Stimulated activated naive CD8-positive, alpha-beta T cell treated with anti-CD3 and anti-CD28 coated beads, Interleukin-15, amount 100 ng/mL, for 72 hours (primary cell): ENCODE results near the gene PLEKHA1.

Experiments used
- ATAC-seq: fragments of 150-1000 bp; cut with Tn5 transposase; 2 replicates; pipeline ENCODE4 v1.10.0; 2021; ENCODE audit warnings: mild to moderate bottlenecking, moderate library complexity
- DNase-seq, 2 donors: peaks; one replicate each; pipeline ENCODE4 v3.0.0; 2021 to 2022
- H3K27ac Mint-ChIP-seq, 2 donors: one replicate each; pipeline ENCODE4 v1.8.0; 2022; ENCODE audit warnings: mild to moderate bottlenecking in 2 of 2, mixed read lengths in 2 of 2, moderate library complexity in 2 of 2
- H3K27me3 Mint-ChIP-seq: one replicate; pipeline ENCODE4 v1.8.0; 2022; ENCODE audit warnings: mixed read lengths
- H3K4me1 Mint-ChIP-seq: one replicate; pipeline ENCODE4 v1.8.0; 2022; ENCODE audit warnings: mild to moderate bottlenecking, mixed read lengths
- H3K4me3 Mint-ChIP-seq, 2 donors: one replicate each; pipeline ENCODE4 v1.8.0; 2022; ENCODE audit warnings: mild to moderate bottlenecking in 2 of 2, mixed read lengths in 2 of 2, moderate library complexity in 1 of 2
- H3K9me3 Mint-ChIP-seq, 2 donors: one replicate each; pipeline ENCODE4 v1.8.0; 2022; ENCODE audit warnings: mixed read lengths in 2 of 2

Gene PLEKHA1

GRCh38 chr10:122420624-122421007 is 46.1 kb downstream of the PLEKHA1 start:
- peaks cover 0 to 5% of the 10 kb centered on the region in 2 donors for H3K9me3 Mint-ChIP-seq
- H3K4me3 Mint-ChIP-seq, result peak overlapping the region; percentile 41 to 62
- H3K4me1 Mint-ChIP-seq, result peaks cover 67% of the 10 kb centered on the region
- DNase-seq (no peak), ATAC-seq (peak; percentile 29)
- H3K27ac Mint-ChIP-seq, result peak overlapping the region; percentile 14 to 82
- H3K27me3 Mint-ChIP-seq, result no peaks in the 10 kb centered on the region

- Mint-ChIP-seq H3K27me3 (no peaks in the 10 kb centered on the region), H3K9me3 (peaks cover 0 to 5% of the 10 kb centered on the region in 2 donors), H3K4me1 (peaks cover 66% of the 10 kb centered on the region), H3K27ac (peak overlapping the region; percentile 14 to 82), H3K4me3 (peak overlapping the region; percentile 41 to 62)
- peak; percentile 47 for ATAC-seq
- DNase-seq, result no peak
Measured at GRCh38 chr10:122421054-122421625, 46.6 kb downstream of the PLEKHA1 start.

- H3K9me3 Mint-ChIP-seq, result peaks cover 0 to 5% of the 10 kb centered on the region in 2 donors
- peaks cover 62% of the 10 kb centered on the region for H3K4me1 Mint-ChIP-seq
- ATAC-seq, result no peak
- H3K27ac Mint-ChIP-seq, result peak overlapping the region in 1 of 2 donors; percentile 37
- H3K27me3 Mint-ChIP-seq, result no peaks in the 10 kb centered on the region
- DNase-seq, result no peak
- H3K4me3 Mint-ChIP-seq, result peak overlapping the region; percentile 3 to 33
Measured at GRCh38 chr10:122421742-122422141, 47.2 kb downstream of the PLEKHA1 start.

DNA sequence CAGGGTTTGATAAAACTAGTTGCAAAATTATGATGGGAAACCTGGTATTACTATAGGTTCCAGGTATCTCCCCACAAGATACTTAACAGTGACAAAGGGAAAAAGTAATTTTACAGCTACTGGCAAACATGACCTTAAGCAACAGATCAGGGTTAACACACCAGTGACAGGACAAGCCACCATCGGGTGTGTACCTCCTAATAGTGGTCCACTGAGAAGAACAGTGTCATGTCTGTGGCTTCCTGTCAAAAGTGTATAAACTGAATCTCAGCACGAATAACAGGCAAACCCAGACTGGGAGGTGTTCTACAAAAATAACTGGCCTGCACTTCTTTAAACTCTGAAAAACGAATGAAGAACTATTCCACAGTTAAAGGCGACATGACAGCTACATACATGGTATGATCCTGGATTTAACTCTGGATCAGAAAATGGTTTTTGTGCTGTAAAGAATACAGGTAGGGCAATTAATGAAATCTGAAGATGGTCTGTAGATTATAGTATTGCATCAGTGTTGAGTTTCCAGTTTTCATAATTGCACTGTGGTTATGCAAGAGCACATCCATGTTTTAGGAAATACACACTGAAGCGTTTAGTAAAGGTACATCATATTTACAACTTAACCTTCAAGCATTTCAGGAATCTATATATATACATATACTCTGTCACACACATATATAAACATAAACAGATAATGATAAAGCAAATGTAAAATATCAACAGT is 47.9 kb downstream of the PLEKHA1 start:
- peak overlapping the region in 1 of 2 donors; percentile 80 for H3K27ac Mint-ChIP-seq
- no peaks in the 10 kb centered on the region for H3K9me3 Mint-ChIP-seq
- peaks cover 62% of the 10 kb centered on the region for H3K4me1 Mint-ChIP-seq
- H3K4me3 Mint-ChIP-seq, result peak overlapping the region in 1 of 2 donors; percentile 19
- ATAC-seq (peak; percentile 92), DNase-seq (peak in 1 of 2 donors; percentile 33)
- no peaks in the 10 kb centered on the region for H3K27me3 Mint-ChIP-seq

- ATAC-seq, result no peak
- Mint-ChIP-seq H3K27ac (no peak overlapping the region), H3K9me3 (no peaks in the 10 kb centered on the region), H3K4me3 (no peak overlapping the region), H3K4me1 (peaks cover 49% of the 10 kb centered on the region), H3K27me3 (no peaks in the 10 kb centered on the region)
- DNase-seq, result no peak
Measured at GRCh38 chr10:122424059-122424458, 49.6 kb downstream of the PLEKHA1 start.

DNA sequence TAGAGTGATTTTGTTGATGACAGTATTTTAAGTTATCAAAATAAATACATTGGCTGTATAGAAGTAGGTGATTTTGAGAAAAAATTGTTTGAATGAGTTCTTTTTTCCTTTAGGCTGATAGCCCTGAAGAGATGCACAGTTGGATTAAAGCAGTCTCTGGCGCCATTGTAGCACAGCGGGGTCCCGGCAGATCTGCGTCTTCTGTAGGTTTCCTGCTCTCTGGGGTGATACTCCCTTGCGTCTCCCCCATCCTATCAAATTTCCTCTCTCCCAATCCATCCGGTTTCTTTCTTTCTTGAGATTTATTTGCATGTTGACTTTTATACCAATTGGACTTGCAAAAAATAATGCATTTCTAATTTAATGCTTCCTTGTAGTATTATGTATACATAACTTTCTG is 52.3 kb downstream of the PLEKHA1 start:
- no peak overlapping the region for H3K27ac Mint-ChIP-seq
- no peaks in the 10 kb centered on the region for H3K9me3 Mint-ChIP-seq
- no peaks in the 10 kb centered on the region for H3K27me3 Mint-ChIP-seq
- DNase-seq (no peak), ATAC-seq (no peak)
- H3K4me3 Mint-ChIP-seq, result no peak overlapping the region
- H3K4me1 Mint-ChIP-seq, result peaks cover 23% of the 10 kb centered on the region

DNA sequence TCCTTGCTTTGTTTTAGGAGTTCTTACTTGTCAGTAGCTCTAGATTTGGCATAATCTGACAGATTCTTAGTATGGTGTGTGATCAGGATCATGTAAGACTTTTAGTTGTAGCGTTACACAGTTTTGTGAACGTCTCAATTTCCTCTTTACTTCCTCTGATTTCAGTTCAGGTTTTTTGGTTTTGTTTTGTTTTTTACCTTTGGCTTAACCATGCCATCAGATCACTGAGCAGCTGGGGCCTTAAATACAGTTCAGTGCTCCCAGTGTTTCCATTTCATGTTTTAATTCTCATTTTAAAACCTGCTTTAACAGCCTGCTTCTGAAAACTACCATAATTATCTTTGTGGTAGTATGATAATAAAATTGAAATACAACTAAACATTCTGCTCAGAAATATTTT is 52.8 kb downstream of the PLEKHA1 start:
- no peak overlapping the region for H3K4me3 Mint-ChIP-seq
- DNase-seq (no peak), ATAC-seq (no peak)
- peaks cover 19% of the 10 kb centered on the region for H3K4me1 Mint-ChIP-seq
- no peak overlapping the region for H3K27ac Mint-ChIP-seq
- H3K27me3 Mint-ChIP-seq, result no peaks in the 10 kb centered on the region
- no peaks in the 10 kb centered on the region for H3K9me3 Mint-ChIP-seq

- ATAC-seq (peak; percentile 53), DNase-seq (no peak)
- Mint-ChIP-seq H3K27ac (no peak overlapping the region), H3K4me3 (no peak overlapping the region), H3K27me3 (no peaks in the 10 kb centered on the region), H3K9me3 (peaks cover 0 to 2% of the 10 kb centered on the region in 2 donors), H3K4me1 (no peaks in the 10 kb centered on the region)
Measured at GRCh38 chr10:122435212-122435827, 60.8 kb downstream of the PLEKHA1 start.

DNA sequence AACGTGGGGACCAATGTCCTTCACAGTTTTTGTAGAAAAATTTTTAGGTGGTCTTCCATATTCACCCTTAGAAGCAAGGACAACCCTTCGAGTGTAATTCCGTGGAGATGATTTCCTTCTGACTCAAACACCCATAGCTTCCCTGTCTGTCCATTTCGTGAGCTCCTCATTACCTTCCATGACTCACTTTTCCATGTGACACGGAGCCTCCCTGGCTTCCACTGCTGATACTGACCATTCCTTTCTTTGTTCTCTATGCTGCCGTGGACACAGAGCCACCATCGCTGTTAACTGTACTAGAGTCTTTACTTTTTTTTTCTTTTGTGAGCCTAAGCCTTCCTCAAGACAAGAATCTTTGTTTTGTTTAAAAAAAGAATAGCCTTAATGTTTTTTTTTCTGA is 67.5 kb downstream of the PLEKHA1 start:
- no peak overlapping the region for H3K4me3 Mint-ChIP-seq
- ATAC-seq, result no peak

GRCh38 chr10:122445469-122445868 is 71.0 kb downstream of the PLEKHA1 start:
- no peak overlapping the region for H3K27ac Mint-ChIP-seq
- no peak for DNase-seq
- no peak overlapping the region for H3K4me3 Mint-ChIP-seq
- peaks cover 0 to 1% of the 10 kb centered on the region in 2 donors for H3K9me3 Mint-ChIP-seq
- no peaks in the 10 kb centered on the region for H3K4me1 Mint-ChIP-seq
- H3K27me3 Mint-ChIP-seq, result peaks cover 27% of the 10 kb centered on the region
- ATAC-seq, result no peak

More for the DNA sequence above, 67.5 kb downstream of the PLEKHA1 start:
- Mint-ChIP-seq H3K27me3 (peaks cover 4% of the 10 kb centered on the region), H3K4me1 (no peaks in the 10 kb centered on the region), H3K27ac (no peak overlapping the region), H3K9me3 (peaks cover 0 to 4% of the 10 kb centered on the region in 2 donors)
- DNase-seq, result no peak

GRCh38 chr10:122445904-122446303 is 71.4 kb downstream of the PLEKHA1 start:
- Mint-ChIP-seq H3K4me1 (no peaks in the 10 kb centered on the region), H3K9me3 (no peaks in the 10 kb centered on the region), H3K27me3 (peaks cover 32% of the 10 kb centered on the region), H3K27ac (no peak overlapping the region), H3K4me3 (no peak overlapping the region)
- ATAC-seq (no peak), DNase-seq (no peak)

- ATAC-seq (no peak), DNase-seq (no peak)
- H3K27me3 Mint-ChIP-seq, result peaks cover 32% of the 10 kb centered on the region
- H3K4me3 Mint-ChIP-seq, result no peak overlapping the region
- H3K4me1 Mint-ChIP-seq, result no peaks in the 10 kb centered on the region
- H3K27ac Mint-ChIP-seq, result peak overlapping the region in 1 of 2 donors; percentile 57
- no peaks in the 10 kb centered on the region for H3K9me3 Mint-ChIP-seq
Measured at GRCh38 chr10:122446668-122447423, 72.3 kb downstream of the PLEKHA1 start.

DNA sequence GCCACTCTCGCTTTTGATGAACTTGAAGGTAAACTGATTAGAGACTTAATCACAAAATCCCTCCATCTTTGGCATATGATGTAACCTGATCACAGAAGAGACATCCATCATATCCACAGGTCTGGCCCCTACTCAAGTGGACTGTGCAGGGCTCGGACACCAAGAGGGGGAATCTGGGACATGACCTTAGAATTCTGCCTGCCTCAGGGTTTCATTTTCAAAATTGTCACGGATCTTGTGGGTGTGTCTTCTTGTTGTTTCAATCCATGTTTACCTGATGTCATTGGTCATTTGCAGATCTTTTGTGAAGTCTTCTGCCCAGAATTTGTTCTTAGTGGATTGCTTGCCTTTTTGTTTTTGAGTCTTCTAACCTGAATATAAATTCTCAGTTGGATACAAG is 74.1 kb downstream of the PLEKHA1 start:
- Mint-ChIP-seq H3K9me3 (no peaks in the 10 kb centered on the region), H3K27ac (no peak overlapping the region), H3K27me3 (peaks cover 32% of the 10 kb centered on the region), H3K4me3 (no peak overlapping the region), H3K4me1 (no peaks in the 10 kb centered on the region)
- DNase-seq (no peak), ATAC-seq (no peak)

DNA sequence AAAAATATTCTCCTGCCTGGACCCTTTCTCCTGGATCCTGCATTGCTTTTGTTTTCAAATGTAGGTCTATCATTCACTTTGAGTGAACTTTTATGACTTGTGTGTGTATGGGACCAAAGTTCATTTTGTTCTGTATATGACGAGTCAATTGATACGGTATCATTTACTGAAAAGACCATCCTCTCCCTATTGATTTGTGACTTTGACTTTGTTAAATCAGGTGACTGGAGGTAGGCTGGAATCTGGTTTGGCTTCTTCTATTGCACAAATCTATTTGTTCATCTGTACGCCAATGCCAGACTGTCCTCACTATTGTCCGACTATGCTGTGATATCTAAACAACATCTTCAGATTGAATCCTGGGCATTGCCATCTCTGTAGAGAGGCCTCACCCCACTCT is 74.6 kb downstream of the PLEKHA1 start:
- no peaks in the 10 kb centered on the region for H3K9me3 Mint-ChIP-seq
- no peak for ATAC-seq
- H3K4me3 Mint-ChIP-seq, result no peak overlapping the region
- H3K4me1 Mint-ChIP-seq, result no peaks in the 10 kb centered on the region
- no peak for DNase-seq
- peaks cover 34% of the 10 kb centered on the region for H3K27me3 Mint-ChIP-seq
- H3K27ac Mint-ChIP-seq, result no peak overlapping the region

GRCh38 chr10:122450353-122450990 is 76.0 kb downstream of the PLEKHA1 start:
- Mint-ChIP-seq H3K4me1 (no peaks in the 10 kb centered on the region), H3K27ac (no peak overlapping the region), H3K27me3 (peaks cover 42% of the 10 kb centered on the region), H3K9me3 (no peaks in the 10 kb centered on the region), H3K4me3 (no peak overlapping the region)
- ATAC-seq (no peak), DNase-seq (no peak)
